Inflammatory macrophage treated with lipopolysaccharide for 1 hour (primary cell): ENCODE results near the gene ITPR1.
"Not testable (repeated sequence)": the region's sequence is repeated elsewhere in the genome, so short reads cannot be mapped to it uniquely, and the experiment has no call there.

ENCODE experiments used
- DNase-seq, 2 donors: peaks; one replicate each; pipeline ENCODE4 v3.0.0-alpha.2; 2020 to 2022

Gene ITPR1

DNA sequence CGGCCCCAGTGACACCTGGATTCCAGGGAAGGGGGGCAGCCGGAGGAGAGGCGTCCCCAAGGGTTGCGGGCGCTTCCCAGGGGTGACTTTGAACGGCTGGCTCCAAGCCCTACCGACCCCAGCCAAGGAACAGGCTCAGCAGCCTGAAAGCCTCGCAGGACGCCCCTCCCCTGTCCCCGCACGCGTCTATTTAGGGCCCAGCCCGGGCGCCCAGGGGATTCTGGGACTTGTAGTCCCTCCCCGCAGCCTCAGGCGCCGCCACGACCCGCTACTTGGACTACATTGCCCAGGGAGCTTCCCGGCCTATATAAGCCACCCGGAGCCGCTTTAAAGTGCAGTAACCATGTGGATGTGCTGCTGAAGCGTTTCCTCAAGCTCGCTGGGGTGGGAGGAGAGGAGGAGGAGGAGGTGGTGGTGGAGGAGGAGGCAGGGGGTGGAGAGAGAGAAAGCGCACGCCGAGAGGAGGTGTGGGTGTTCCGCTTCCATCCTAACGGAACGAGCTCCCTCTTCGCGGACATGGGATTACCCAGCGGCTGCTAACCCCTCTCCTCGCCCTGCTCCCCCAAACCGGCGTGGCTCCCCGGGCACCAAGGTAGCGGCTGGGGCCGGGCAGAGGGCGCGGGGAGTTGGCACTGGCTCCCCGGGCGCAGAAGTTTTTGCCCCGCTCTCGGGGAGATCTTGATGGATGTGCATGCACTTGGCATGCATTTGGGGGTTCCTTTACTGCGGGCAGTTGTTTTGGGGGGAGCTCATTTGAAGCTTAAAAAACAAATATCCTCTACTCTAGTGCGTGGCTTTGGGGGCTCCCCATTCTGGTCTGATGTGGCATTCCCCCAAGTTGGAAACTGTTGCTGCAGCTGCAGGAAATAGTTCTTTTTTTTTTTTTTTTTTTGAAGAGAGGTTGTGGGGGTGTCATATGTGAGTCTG is at the start of gene ITPR1:
ITPR1 (plus strand) TSS at position 335 of the 927 bp plus-strand sequence. CDS start 23,144 bp downstream, outside the sequence.
- peak; percentile 95 to 98 for DNase-seq

GRCh38 chr3:4447295-4447999 is 45.7 kb upstream of the ITPR1 start:
- no peak for DNase-seq

- DNase-seq = no peak
Measured at GRCh38 chr3:4448187-4448586, 45.0 kb upstream of the ITPR1 start.

- DNase-seq = no peak
Measured at GRCh38 chr3:4449043-4449805, 43.9 kb upstream of the ITPR1 start.

GRCh38 chr3:4454142-4454541 is 39.0 kb upstream of the ITPR1 start:
- DNase-seq = no peak

DNA sequence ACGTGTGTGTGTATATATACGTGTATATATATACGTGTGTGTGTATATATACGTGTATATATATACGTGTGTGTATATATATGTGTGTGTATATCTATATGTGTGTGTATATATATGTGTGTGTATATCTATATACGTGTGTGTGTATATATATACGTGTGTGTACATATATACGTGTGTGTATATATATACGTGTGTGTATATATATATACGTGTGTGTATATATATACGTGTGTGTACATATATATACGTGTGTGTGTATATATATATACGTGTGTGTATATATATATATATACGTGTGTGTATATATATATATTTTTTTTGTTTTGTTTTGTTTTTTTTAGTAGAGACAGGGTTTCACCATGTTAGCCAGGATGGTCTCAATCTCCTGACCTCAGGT is 36.4 kb upstream of the ITPR1 start:
- DNase-seq = not testable (repeated sequence)

DNA sequence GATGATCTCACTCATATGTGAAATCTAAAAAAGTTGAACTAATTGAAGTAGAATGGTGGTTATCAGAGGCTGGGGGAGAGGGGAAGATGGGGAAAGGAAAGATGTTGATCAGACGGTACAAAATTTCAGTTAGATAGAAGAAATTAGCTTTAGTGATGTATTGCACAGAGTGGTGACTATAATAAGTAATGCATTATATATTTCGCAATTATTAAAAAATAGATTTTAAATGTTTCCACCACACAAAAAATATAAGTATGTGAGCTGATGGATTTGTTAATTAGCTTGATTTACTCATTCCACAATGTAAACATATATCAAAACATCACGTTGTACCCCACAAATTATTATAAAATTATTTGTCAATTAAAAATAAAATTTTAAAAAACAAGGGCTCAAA is 34.2 kb upstream of the ITPR1 start:
- no peak for DNase-seq

DNA sequence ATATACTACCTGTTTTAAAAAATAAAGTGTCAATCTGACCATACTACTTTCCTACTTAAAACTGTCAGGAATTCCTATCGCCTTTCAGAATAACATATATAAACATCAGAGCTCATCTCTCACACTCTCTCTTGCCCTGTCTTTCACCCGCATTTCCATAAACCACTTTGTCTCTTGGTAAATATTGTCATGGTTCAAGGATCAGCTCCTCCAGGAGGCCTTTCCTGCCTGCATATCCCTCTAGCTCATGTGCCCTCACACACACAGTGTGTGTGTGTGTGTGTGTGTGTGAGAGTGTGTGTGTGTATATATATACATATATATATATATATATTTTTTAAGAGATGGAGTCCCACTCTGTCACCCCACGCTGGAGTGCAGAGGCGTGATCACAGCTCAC is 32.8 kb upstream of the ITPR1 start:
- no peak for DNase-seq

DNA sequence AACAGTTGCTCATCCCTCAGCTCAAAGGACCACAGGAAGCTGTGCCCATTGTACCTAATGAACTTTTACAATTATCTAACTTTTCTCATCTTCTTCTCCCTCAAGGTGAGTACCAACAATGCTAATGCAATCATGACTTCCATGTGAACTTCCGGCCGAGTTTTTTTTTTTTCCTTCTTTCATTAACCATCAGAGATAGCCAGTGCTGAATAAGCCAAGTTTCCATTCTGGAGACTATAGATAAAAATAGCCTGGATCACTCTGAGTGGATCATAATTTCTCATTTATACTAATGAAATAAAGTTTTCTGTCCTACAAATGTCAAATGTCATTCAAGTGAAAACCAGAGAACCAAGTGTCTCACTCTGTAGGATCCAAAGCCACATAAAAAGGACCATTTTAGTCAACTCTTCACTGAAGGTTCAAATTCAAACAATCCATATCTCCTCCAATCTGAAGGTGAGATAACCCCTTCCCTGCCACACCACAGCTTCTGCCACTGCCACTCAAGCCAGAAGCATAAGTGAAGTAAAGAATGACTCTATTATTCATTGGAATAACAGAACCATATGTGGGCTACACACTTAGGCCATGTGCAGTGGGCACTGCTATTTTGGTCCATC is 31.6 kb upstream of the ITPR1 start:
- no peak for DNase-seq

GRCh38 chr3:4462369-4463040 is 30.6 kb upstream of the ITPR1 start:
- peak in 1 of 2 donors; percentile 18 for DNase-seq

GRCh38 chr3:4464576-4464975 is 28.6 kb upstream of the ITPR1 start:
- DNase-seq = no peak

- peak; percentile 64 to 65 for DNase-seq
Measured at GRCh38 chr3:4466741-4467521, 26.2 kb upstream of the ITPR1 start, which contains the start of gene SUMF1. Gene SUMF1, minus strand, starts transcription at chr3:4467269. Its CDS starts 24 bp downstream, at chr3:4467245.

DNA sequence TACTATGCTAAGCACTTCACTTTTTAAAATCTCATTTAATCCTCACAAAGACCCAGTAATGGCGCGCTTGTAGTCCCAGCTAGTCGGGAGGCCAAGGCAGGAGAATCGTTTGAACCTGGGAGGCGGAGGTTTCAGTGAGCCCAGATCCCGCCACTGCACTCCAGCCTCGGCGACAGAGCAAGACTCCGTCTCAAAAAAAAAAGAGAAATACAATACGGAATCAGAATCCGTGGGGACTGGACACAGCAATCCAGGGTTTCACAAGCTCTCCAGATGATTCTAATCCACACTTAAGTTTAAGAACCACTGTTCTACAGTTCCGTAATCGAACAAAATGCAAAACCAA is 25.7 kb upstream of the ITPR1 start:
- DNase-seq = no peak

- no peak for DNase-seq
Measured at GRCh38 chr3:4471907-4472306, 21.2 kb upstream of the ITPR1 start.

GRCh38 chr3:4472312-4472711 is 20.8 kb upstream of the ITPR1 start:
- no peak for DNase-seq

GRCh38 chr3:4472766-4473165 is 20.4 kb upstream of the ITPR1 start:
- DNase-seq = no peak

DNA sequence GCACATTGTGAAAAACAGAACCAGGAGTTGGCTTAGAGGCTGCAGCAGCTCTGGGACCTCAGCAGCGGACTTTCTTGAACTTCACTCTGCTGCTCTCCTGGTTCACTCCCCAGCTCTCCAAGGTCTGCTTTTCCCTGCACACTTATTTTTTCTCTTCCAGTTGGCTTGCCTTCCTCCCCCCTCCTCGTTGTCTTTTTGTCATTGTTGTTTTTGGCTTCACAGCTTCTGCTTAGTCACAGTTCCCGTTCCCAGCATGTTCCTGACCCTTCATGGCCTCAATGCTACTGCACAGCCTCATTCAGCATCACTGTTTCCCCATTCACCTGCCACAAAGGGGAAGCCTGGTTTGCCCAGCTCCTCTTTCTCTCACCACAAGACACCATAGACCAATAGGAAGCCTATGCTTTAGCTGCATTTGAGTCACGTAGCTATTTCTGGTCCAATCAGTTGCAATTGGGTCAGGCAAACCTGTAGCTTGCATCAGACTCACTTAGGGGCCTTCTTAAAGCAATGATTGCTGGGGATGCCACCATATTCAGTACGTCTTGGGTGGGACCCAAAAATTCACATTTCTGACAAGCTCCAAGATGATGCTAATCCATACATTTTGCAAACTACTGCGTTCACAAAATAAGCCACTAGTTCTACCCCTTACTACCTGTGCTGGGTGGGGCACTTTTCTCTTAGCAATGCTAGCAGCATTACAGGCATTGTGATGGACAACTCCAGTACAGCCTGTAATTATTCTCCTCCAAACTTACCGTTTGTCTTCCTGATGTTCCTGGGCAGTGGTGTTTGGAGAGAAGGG is 18.3 kb upstream of the ITPR1 start:
- peak; percentile 75 to 84 for DNase-seq

DNA sequence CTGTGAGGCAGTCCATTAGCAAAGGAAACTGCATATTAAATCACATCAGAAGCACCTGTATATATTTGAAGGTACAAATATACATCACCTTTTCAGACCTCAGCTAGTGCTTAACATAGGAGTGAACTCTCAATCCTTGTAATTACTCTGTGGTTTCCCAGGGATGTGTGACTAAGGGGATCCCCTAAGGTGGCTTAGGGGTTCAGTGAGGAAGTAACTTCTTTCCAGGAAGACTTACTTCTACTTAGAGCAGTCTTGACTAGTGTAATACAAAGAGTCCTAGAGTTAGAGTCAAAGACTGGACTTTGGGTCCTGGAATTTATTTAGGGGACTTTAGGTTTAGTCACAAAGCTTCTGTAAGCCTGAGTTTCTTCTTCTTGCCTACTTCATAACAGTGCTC is 17.3 kb upstream of the ITPR1 start:
- DNase-seq = no peak

- peak; percentile 32 to 61 for DNase-seq
Measured at GRCh38 chr3:4476496-4476895, 16.7 kb upstream of the ITPR1 start.

GRCh38 chr3:4478261-4478660 is 14.9 kb upstream of the ITPR1 start:
- peak; percentile 83 to 87 for DNase-seq

- DNase-seq = no peak
Measured at GRCh38 chr3:4491855-4492207, 1.3 kb upstream of the ITPR1 start.
